Stimulated activated CD8-positive, alpha-beta memory T cell treated with anti-CD3 and anti-CD28 coated beads, Interleukin-12 subunit alpha, Interleukin-12 subunit beta, amount 100 ng/mL, for 24 hours (primary cell): ENCODE measurements around the gene TRIM58.

Experiments used
- DNase-seq: peaks from one replicate; pipeline ENCODE4 v3.0.0-alpha.2; 2020; ENCODE audit errors: extremely low read depth

Gene TRIM58, protein sequence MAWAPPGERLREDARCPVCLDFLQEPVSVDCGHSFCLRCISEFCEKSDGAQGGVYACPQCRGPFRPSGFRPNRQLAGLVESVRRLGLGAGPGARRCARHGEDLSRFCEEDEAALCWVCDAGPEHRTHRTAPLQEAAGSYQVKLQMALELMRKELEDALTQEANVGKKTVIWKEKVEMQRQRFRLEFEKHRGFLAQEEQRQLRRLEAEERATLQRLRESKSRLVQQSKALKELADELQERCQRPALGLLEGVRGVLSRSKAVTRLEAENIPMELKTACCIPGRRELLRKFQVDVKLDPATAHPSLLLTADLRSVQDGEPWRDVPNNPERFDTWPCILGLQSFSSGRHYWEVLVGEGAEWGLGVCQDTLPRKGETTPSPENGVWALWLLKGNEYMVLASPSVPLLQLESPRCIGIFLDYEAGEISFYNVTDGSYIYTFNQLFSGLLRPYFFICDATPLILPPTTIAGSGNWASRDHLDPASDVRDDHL

DNA sequence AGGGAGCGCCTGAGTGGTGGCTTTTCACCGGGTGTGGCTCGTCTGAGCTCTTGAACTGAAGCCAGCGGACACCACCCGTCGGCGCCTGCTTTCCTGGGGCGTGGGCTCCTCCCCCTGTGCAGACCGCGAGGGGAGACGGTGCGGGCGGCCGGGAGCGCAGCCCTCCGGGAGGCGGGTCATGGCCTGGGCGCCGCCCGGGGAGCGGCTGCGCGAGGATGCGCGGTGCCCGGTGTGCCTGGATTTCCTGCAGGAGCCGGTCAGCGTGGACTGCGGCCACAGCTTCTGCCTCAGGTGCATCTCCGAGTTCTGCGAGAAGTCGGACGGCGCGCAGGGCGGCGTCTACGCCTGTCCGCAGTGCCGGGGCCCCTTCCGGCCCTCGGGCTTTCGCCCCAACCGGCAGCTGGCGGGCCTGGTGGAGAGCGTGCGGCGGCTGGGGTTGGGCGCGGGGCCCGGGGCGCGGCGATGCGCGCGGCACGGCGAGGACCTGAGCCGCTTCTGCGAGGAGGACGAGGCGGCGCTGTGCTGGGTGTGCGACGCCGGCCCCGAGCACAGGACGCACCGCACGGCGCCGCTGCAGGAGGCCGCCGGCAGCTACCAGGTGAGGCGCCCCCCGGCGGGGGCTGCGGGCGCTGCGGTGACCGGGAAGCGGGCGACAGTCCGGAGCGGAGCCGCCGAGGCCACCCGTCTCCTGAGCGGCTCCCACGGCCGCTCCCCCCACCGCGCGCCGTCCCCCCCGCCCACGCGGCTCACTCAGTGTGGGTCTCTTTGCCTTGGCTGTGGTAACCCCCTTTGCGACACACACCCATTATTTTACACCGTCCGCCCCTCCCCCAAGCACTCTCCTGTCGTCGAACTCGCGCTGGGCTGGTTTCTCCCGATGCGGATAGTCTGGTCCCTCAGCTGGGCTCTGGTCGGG is at the start of gene TRIM58:
Gene TRIM58 (plus strand): TSS at position 119 of the 916 bp plus-strand sequence. CDS start 60 bp downstream, at position 179.
- no peak for DNase-seq

DNA sequence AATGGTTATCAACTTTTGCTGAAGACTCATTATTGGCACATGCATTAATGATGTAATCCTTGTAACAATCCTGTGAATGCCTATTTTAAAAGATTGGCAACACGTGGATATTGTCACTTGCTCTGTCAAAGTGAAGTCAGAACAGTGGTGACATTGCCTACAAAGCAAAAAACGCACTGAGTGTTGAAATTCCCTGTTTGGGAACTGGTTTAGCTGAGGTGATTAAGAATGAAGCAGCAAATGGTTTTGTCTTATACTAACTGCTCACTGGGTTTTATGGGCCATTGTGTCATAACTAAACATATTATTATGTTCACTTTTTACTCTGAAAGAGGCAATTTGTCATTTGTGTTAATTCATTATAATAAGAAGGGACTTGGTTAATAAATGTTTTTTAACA is 44.4 kb upstream of the TRIM58 start:
- DNase-seq = no peak

- DNase-seq = no peak
Observed at GRCh38 chr1:247822060-247822459, 34.9 kb upstream of the TRIM58 start.

DNA sequence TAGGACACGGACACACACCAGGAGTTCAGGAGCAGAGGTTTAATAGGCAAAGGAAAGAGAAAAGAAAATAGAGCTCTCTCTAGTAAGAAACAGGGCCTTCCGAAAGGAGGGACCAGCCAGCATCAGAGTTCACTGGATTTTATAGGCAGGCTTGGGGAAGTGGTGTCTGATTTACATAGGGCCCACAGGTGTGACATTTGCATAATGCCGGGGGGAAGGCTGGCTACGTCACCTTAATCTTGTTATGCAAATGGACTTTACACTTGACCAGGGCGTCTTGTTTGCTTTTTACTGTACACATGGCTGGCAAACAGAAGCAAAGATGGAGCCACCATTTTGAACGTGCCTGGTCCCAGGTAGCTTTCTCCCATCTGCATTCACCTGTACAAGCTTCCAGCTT is 33.0 kb upstream of the TRIM58 start, which contains the start of gene OR14A16:
Gene OR14A16 (minus strand): TSS at position 97 of the 400 bp plus-strand sequence. CDS start 8,390 bp downstream, outside the sequence.
- no peak for DNase-seq

GRCh38 chr1:247825362-247825761 is 31.6 kb upstream of the TRIM58 start:
- no peak for DNase-seq

DNA sequence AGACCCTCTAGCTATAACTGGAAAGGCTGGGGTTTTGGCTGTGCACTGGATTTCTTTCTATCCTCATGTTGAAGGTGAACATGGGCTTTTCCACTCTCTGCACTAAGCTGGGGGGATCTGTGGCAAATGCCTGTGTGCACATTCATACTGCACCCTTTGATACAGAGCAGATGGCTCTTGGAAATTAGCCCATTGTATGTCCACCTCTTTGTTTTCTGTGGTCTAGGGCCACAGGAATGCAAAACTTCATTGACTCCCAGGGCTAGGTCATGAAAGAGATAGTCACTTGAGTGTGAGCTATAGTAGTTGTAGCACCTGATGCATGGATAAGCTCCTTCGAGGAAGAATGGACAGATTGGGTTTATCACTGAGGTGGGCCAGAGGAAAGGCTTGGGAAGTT is 27.3 kb upstream of the TRIM58 start:
- no peak for DNase-seq

- no peak for DNase-seq
Observed at GRCh38 chr1:247833601-247834000, 23.4 kb upstream of the TRIM58 start.

DNA sequence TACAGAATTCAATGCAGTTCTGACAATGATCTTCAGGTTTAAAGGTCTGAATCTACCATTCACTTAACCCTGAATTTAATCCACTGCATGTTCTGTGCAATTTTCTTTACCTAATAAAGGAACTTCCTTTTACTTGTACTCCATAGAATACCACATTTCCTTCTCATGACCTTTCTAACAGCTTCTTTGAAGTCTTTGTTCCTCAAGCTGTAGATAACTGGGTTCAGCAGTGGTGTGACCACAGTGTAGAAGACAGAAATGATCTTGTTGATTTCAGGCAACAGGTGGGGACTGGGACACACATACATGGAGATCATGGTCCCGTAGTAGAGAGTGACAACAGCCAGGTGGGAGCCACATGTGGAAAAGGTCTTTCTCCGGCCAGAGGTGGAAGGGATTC is 16.2 kb upstream of the TRIM58 start:
- DNase-seq = no peak

GRCh38 chr1:247841796-247842195 is 15.2 kb upstream of the TRIM58 start, which contains the start of gene OR11L1:
Gene OR11L1, minus strand, starts transcription at chr1:247841896. Its CDS starts 0 bp downstream, at chr1:247841896.
- DNase-seq = no peak

GRCh38 chr1:247843411-247843810 is 13.6 kb upstream of the TRIM58 start:
- no peak for DNase-seq

DNA sequence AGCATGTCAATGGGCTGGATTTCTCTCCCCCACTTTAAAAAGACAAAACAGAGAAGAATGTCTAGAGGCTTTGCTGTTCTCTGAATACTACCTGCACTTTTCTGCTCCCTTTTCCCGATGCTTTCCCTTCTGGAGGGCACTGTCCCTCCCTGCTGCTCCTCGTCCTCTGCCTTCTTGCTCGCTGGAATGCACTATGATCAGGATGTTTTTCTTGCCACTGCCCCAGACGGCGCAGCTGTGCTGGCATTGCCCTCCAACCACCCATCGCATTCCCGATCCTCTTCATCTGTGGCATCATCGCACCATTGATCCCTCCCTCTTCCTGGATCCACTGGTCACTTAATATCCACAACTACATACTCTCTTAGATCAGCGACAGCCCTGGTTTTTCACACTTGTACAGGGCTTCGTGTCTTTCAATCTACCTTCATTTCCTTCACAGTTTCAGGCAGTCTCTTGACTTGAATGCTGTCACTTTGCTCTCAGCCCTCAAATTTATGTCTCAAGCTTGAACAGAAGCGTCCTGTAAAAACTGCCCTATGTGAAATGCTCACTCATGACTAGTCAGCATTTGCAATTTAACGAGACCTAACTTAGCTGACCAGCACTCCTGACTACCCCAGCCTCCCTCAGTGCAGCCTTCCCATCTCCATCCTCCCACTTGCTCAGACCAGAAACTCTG is 11.8 kb upstream of the TRIM58 start:
- no peak for DNase-seq

DNA sequence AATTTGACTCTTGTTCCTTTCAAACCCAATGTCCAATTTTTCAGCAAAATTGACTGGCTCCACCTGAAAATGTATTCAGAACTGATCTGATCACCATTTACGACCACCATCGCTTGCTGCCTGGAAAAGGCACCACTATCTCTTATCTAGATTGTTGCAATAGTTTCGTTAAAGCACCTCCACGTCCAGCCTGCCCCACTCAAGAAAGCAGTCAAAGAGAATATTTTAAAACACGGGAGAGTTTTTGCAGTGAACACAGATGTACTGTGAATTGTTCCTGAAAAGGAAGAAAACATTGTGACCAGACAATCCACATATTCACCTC is 11.3 kb upstream of the TRIM58 start:
- no peak for DNase-seq

- DNase-seq = no peak
Observed at GRCh38 chr1:247848346-247848745, 8.6 kb upstream of the TRIM58 start.

DNA sequence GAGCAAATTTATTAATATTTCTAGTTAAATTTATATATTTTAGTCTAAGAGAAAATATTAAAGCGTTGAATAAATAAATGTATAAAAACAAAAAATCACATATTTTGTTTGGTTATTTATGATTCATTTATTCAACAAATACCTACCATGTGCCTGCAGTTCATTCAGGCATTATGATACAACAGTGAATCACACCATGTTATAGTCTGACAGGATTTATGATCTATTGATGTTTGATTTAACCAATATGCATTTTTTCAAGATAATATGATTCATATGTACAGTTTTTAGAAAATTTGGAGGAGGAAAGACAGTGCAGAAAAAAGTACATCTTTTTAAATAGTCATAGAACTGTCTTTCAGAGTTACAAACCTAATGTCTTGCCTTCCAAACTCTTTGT is 7.4 kb upstream of the TRIM58 start:
- no peak for DNase-seq

- DNase-seq = no peak
Observed at GRCh38 chr1:247854899-247855545, 2.0 kb upstream of the TRIM58 start.

DNA sequence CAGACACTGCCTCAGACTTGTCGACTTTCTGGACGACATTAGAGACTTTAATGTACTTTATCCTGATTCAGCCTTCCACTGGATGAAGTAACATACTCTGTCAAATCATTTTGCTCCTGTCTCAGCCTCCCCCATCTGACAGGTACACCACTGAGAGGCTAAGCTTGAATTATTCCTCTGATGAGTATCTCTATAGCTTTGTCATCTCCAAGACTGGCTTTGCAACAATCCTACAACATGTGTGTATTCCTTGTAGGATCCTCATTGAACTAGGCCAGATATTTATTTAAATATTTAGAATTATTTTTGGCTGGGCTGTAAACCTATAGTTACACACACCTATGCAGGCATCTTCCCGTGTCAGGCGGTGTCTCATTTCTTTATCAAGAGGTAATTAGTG is 1.1 kb upstream of the TRIM58 start:
- no peak for DNase-seq

- no peak for DNase-seq
Observed at GRCh38 chr1:247857985-247858619, 1.1 kb downstream of the TRIM58 start.

DNA sequence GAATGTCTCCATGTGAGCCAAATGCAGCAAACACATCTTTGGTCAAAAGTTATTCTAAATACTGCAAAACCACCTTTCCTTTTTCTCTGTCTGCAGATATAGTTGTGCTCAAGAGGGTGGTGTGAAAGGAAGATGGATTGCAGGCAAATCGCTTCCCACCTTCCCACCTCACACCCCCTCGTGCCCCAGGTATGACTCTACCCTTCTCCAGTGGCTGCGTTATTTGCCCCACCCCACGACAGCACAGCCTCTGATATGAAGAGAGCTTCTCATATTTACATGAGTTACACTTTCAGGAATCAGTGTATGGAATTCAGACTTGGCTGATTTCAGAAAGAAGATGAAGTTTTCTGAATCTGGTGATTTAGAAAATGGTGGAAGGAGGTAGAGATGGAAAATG is 5.8 kb downstream of the TRIM58 start:
- no peak for DNase-seq

DNA sequence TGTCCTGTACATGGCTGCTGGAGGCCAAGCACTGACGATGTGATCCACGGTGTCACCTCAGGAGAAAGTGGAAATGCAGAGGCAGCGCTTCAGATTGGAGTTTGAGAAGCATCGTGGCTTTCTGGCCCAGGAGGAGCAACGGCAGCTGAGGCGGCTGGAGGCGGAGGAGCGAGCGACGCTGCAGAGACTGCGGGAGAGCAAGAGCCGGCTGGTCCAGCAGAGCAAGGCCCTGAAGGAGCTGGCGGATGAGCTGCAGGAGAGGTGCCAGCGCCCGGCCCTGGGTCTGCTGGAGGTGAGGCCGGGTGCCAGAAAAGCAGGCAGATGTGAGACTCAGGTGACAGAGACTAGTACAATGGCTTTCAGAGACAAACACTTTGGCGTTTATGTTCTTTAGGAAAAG is 7.7 kb downstream of the TRIM58 start:
- no peak for DNase-seq

DNA sequence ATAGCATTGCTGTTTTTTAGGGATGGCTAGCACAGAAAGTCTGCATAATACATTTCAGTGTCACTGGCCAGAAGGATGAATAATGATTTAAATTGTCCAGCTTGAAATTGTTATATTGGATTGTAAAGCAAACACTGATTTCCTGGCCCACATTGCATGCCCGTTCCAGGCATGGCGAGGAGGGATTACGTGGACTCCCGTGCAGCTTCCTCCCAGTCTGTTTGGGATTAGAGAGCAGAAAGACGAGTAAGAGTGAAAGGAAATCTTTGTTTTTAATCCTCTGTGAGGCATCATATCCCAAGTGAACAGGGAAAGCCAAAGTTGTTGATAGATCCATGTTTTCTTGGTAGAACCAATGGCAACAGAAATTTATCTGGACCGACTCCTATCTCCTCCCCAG is 8.4 kb downstream of the TRIM58 start:
- DNase-seq = no peak

- no peak for DNase-seq
Observed at GRCh38 chr1:247883346-247883745, 26.4 kb downstream of the TRIM58 start.
